ENCODE results near the gene RRAS2. TPM values are rescaled to one million over a fixed set of nuclear protein-coding genes. Genes with fewer than 3 reads are reported as not detected.
"Not testable (repeated sequence)": the region's sequence is repeated elsewhere in the genome, so short reads cannot be mapped to it uniquely, and the experiment has no call there.

The RRAS2 gene
- total RNA-seq, 2 experiments from 2014 or later, result 54.8 to 60.0 TPM

GRCh38 chr11:14267861-14268635 lies 90.9 kb downstream of the RRAS2 start:
- H3K9me3 Mint-ChIP-seq, result peaks cover 4% of the 10 kb centered on the region
- no peaks in the 10 kb centered on the region for H3K27me3 Mint-ChIP-seq
- ATAC-seq (ENCODE audit: low read depth) (no peak), DNase-seq (no peak)
- peaks cover 23% of the 10 kb centered on the region for H3K4me1 Mint-ChIP-seq
- POLR2A ChIA-PET, result interaction anchor here (0.7 kb wide), 1 partner anchor 198 kb away, joined by 3 read pairs; no protein-coding TSS in a partner anchor
- H3K4me3 Mint-ChIP-seq, result no peak overlapping the region
- H3K27ac Mint-ChIP-seq, result no peak overlapping the region
- H3K36me3 Mint-ChIP-seq, result peaks cover 37% of the 10 kb centered on the region

- H3K4me1 Mint-ChIP-seq, result peaks cover 15% of the 10 kb centered on the region
These were observed 92.4 kb downstream of the RRAS2 start for GRCh38 chr11:14266622-14267021.

DNA sequence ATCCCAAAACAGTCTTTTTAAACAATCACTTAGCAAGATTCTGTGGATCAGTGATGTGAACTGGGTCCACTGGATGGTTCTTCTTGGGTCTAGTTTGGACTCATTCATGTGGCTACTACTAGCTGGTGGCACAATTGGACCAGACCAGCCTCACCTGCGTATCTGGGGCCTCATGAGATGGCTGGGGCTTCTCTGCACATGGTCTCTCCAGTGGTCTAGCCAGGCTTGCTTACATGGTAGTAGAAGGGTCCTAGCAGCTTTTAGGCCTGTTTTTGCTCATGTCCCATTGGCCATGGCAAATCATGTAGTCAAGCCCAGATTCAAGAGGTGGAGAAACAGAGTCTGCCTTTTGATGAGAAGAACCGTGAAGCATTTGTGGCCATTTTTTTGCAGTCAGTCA lies 94.0 kb downstream of the RRAS2 start:
- H3K4me3 Mint-ChIP-seq, result no peak overlapping the region

More at GRCh38 chr11:14266622-14267021, 92.4 kb downstream of the RRAS2 start:
- DNase-seq (no peak), ATAC-seq (ENCODE audit: low read depth) (no peak)
- Mint-ChIP-seq H3K9me3 (peaks cover 4% of the 10 kb centered on the region), H3K36me3 (peaks cover 32% of the 10 kb centered on the region), H3K27me3 (no peaks in the 10 kb centered on the region), H3K27ac (no peak overlapping the region), H3K4me3 (no peak overlapping the region)
- POLR2A ChIA-PET, result no interaction called here

GRCh38 chr11:14262271-14262846 lies 96.6 kb downstream of the RRAS2 start:
- no peaks in the 10 kb centered on the region for H3K4me1 Mint-ChIP-seq
- no peak for ATAC-seq (ENCODE audit: low read depth)
- peaks cover 4% of the 10 kb centered on the region for H3K9me3 Mint-ChIP-seq
- no peak overlapping the region for H3K27ac Mint-ChIP-seq
- no peak for DNase-seq
- H3K4me3 Mint-ChIP-seq, result no peak overlapping the region
- no peaks in the 10 kb centered on the region for H3K27me3 Mint-ChIP-seq
- peaks cover 21% of the 10 kb centered on the region for H3K36me3 Mint-ChIP-seq
- POLR2A ChIA-PET, result no interaction called here

More for the DNA sequence above, 94.0 kb downstream of the RRAS2 start:
- ATAC-seq (ENCODE audit: low read depth) (no peak), DNase-seq (no peak)
- POLR2A ChIA-PET, result no interaction called here
- peaks cover 4% of the 10 kb centered on the region for H3K9me3 Mint-ChIP-seq
- H3K27ac Mint-ChIP-seq, result no peak overlapping the region
- H3K4me1 Mint-ChIP-seq, result peaks cover 2% of the 10 kb centered on the region
- H3K27me3 Mint-ChIP-seq, result no peaks in the 10 kb centered on the region
- H3K36me3 Mint-ChIP-seq, result peaks cover 32% of the 10 kb centered on the region

DNA sequence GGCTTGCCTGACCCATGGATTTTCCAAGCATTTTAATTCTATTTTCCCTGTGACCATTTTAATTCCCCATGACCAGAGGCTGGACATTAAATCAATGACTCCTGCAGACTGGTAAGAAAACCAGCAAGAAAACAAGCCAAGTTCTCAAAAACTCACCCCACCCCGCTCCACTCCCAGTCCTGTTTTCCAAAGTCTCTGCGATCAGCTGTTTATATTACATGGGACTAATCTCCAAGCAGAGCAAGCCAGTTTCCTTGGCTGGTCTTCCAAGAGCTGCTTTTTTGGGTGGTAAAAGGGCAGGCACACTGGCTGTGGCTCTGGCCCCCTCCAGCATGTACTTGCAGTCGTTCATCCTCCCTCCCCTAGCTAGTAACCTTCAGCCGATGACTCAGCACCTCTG lies 97.9 kb downstream of the RRAS2 start:
- Mint-ChIP-seq H3K4me1 (no peaks in the 10 kb centered on the region), H3K4me3 (no peak overlapping the region), H3K36me3 (peaks cover 18% of the 10 kb centered on the region), H3K27ac (no peak overlapping the region), H3K27me3 (no peaks in the 10 kb centered on the region), H3K9me3 (peaks cover 4% of the 10 kb centered on the region)
- POLR2A ChIA-PET, result no interaction called here
- no peak for DNase-seq
- ATAC-seq (ENCODE audit: low read depth), result no peak

- no peak for DNase-seq
- Mint-ChIP-seq H3K36me3 (peaks cover 6% of the 10 kb centered on the region), H3K27ac (no peak overlapping the region), H3K4me1 (no peaks in the 10 kb centered on the region), H3K9me3 (no peaks in the 10 kb centered on the region), H3K27me3 (no peaks in the 10 kb centered on the region), H3K4me3 (no peak overlapping the region)
- ATAC-seq (ENCODE audit: low read depth), result peak; percentile 21
- POLR2A ChIA-PET, result no interaction called here
These were observed 99.1 kb downstream of the RRAS2 start for GRCh38 chr11:14259878-14260277.

DNA sequence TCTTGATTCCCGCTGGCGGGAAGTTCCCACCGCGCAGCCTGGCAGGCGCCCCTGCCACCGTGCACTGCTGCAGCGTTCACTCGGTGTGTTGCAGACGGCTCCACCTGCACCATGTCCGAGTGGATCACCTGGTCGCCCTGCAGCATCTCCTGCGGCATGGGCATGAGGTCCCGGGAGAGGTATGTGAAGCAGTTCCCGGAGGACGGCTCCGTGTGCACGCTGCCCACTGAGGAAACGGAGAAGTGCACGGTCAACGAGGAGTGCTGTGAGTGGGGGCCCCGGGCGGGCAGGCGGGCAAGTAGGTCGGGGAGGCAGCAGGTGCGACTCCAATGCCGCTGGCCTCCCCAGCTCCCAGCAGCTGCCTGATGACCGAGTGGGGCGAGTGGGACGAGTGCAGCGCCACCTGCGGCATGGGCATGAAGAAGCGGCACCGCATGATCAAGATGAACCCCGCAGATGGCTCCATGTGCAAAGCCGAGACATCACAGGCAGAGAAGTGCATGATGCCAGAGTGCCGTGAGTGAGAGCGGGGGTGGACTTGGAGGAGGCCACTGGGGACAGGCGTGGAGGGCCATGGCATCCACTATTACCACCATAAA lies 99.7 kb downstream of the RRAS2 start:
- Mint-ChIP-seq H3K27me3 (no peaks in the 10 kb centered on the region), H3K36me3 (peaks cover 3% of the 10 kb centered on the region)
- POLR2A ChIA-PET, result no interaction called here

DNA sequence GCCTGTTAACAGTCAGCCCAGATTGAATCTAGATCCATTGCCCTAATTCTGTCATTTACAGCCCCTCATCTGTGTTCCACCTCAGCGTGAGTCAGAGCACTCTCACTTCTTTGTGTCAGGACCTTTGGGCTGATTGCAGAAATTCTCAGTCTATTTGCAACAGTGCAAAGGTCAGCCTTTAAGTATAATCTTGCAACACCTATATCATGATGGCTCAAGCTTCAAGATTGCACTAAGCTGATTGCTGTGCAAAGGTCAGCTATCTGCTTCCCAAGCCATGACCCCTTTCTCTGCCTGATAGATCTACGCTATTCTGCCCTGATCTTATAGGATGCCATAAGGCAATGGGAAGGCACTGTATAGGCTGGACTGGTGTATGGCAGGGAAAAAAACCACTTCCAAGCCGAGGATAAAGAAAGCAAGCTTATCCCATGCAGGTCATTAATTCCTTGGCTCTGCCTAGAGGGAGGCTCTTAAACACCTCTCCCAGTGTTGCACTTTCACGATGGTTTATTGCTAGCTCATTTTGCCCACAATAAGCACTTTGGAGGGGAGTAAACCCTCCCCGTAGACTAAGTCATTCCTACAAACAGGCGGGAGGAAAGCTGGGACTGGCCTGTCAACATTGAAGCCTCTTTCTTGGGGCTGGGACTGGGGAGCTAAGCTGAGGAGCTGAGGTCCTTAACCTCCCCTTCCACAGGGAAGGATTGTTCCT lies 100.6 kb downstream of the RRAS2 start:
- Mint-ChIP-seq H3K4me1 (no peaks in the 10 kb centered on the region), H3K27me3 (no peaks in the 10 kb centered on the region), H3K9me3 (no peaks in the 10 kb centered on the region), H3K36me3 (no peaks in the 10 kb centered on the region), H3K27ac (no peak overlapping the region), H3K4me3 (no peak overlapping the region)
- POLR2A ChIA-PET, result no interaction called here
- DNase-seq, result no peak
- no peak for ATAC-seq (ENCODE audit: low read depth)

More for the DNA sequence above, 99.7 kb downstream of the RRAS2 start:
- Mint-ChIP-seq H3K4me3 (no peak overlapping the region), H3K4me1 (no peaks in the 10 kb centered on the region), H3K9me3 (no peaks in the 10 kb centered on the region), H3K27ac (no peak overlapping the region)
- DNase-seq (no peak), ATAC-seq (ENCODE audit: low read depth) (no peak)

DNA sequence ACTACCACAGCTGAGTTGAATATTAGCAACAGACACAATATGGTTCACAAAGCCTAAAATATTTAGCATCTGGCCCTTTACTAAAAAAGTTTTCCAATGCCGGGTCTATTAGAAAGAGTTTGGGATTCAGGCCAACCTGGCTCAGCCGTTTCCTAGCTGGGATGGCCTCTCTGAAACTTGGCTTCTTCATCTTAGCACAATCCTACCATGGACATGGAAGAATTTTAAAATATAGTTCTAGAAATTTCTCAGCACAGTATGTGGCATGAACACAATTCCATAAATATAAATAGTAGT lies 103.8 kb downstream of the RRAS2 start:
- ATAC-seq (ENCODE audit: low read depth), result no peak
- no peaks in the 10 kb centered on the region for H3K4me1 Mint-ChIP-seq
- no peak overlapping the region for H3K4me3 Mint-ChIP-seq
- DNase-seq, result no peak
- H3K27ac Mint-ChIP-seq, result no peak overlapping the region
- POLR2A ChIA-PET, result interaction anchor here (0.6 kb wide), 1 partner anchor 503 kb away, joined by 3 read pairs; no protein-coding TSS in a partner anchor
- H3K27me3 Mint-ChIP-seq, result peaks cover 4% of the 10 kb centered on the region
- H3K9me3 Mint-ChIP-seq, result no peaks in the 10 kb centered on the region
- H3K36me3 Mint-ChIP-seq, result no peaks in the 10 kb centered on the region

- Mint-ChIP-seq H3K27ac (no peak overlapping the region), H3K36me3 (no peaks in the 10 kb centered on the region), H3K27me3 (peaks cover 6% of the 10 kb centered on the region), H3K4me1 (no peaks in the 10 kb centered on the region), H3K4me3 (no peak overlapping the region), H3K9me3 (no peaks in the 10 kb centered on the region)
- POLR2A ChIA-PET, result interaction anchor here (0.6 kb wide), 1 partner anchor 502 kb away, joined by 3 read pairs; no protein-coding TSS in a partner anchor
- ATAC-seq (ENCODE audit: low read depth) (no peak), DNase-seq (no peak)
These were observed 104.3 kb downstream of the RRAS2 start for GRCh38 chr11:14254533-14255237.

GRCh38 chr11:14253840-14254239 lies 105.1 kb downstream of the RRAS2 start:
- Mint-ChIP-seq H3K4me3 (no peak overlapping the region), H3K4me1 (peaks cover 6% of the 10 kb centered on the region), H3K27ac (no peak overlapping the region), H3K27me3 (peaks cover 6% of the 10 kb centered on the region), H3K36me3 (no peaks in the 10 kb centered on the region), H3K9me3 (no peaks in the 10 kb centered on the region)
- DNase-seq, result no peak
- ATAC-seq (ENCODE audit: low read depth), result no peak
- POLR2A ChIA-PET, result no interaction called here

DNA sequence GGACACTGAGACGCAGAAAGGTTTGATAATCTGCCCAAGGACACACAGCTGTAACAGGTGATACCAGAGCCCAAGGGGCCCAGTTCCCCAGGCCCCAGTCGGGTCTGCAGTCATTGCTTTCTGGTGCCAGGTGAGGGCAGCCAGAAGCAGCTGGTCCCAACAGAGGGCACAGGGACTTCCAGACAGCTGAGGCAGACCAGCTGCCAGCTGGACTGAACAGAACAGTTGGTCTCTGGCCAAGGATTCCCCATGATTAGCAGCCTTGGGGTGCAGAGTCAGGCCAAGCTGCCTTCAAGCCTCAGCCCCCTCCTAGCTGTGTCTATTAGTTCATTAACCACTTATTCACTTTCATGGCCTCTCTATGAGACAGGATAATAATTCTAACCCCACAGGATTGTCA lies 105.6 kb downstream of the RRAS2 start:
- POLR2A ChIA-PET, result no interaction called here
- H3K36me3 Mint-ChIP-seq, result no peaks in the 10 kb centered on the region
- ATAC-seq (ENCODE audit: low read depth), result no peak

GRCh38 chr11:14252501-14252900 lies 106.5 kb downstream of the RRAS2 start:
- peaks cover 18% of the 10 kb centered on the region for H3K4me1 Mint-ChIP-seq
- H3K36me3 Mint-ChIP-seq; H3K9me3 Mint-ChIP-seq; H3K27me3 Mint-ChIP-seq; ATAC-seq (ENCODE audit: low read depth); H3K27ac Mint-ChIP-seq; H3K4me3 Mint-ChIP-seq; POLR2A ChIA-PET; DNase-seq: not testable (repeated sequence)

More for the DNA sequence above, 105.6 kb downstream of the RRAS2 start:
- H3K9me3 Mint-ChIP-seq, result no peaks in the 10 kb centered on the region
- peaks cover 10% of the 10 kb centered on the region for H3K4me1 Mint-ChIP-seq
- no peak for DNase-seq
- no peak overlapping the region for H3K27ac Mint-ChIP-seq
- no peak overlapping the region for H3K4me3 Mint-ChIP-seq
- peaks cover 6% of the 10 kb centered on the region for H3K27me3 Mint-ChIP-seq

All from activated naive CD8-positive, alpha-beta T cell treated with anti-CD3 and anti-CD28 coated beads, Interleukin-2, amount 10 ng/mL, durations not matched to agents 7 days and 5 days (primary cell).